Heart left ventricle (tissue), 13 donors: ENCODE measurements around the gene CSNK1D.
A peak's percentile ranks its signal among the peaks of the same experiment; 100 is the strongest.

Source experiments
- POLR2A ChIP-seq, 2 donors: fragments of 450-650 bp; IDR thresholded peaks; one replicate each; pipeline ENCODE4 v1.6.1; 2017; ENCODE audit warnings: antibody characterized with exemption in 2 of 2, mild to moderate bottlenecking in 2 of 2, moderate library complexity in 2 of 2
- TF ChIP-seq, protein P1 (sequence below), 12 donors: fragments of 200-600 bp; sonication (generic) in 4 of 12; IDR thresholded peaks; one replicate each; pipeline versions ENCODE4 v1.5.0 to v1.8.0; 2018 to 2022; ENCODE audit warnings: antibody characterized with exemption in 12 of 12, mild to moderate bottlenecking in 5 of 12
- donor health status: ischemic (EF 13 %, LVEDD 7.1; RV severe dilation, severe dysfunction).
- donor health status: DM: no; HTN: yes; CAD: no.
- donor health status: DM: no; HTN: no; CAD: no.
- donor health status: ischemic (EF 25% LVEDD 6.9; RV normal size, moderate dysfunction).
- donor health status: ischemic (EF 25% LVEDD 5.7; RV mildly dilated, moderate dysfunction).
- donor health status: ischemic (EF 35%, LVEDD 5.7; RV mildly dilated, moderate dysfunction).
- donor health status: nonischemic (EF 11% LVEDD 7.7; RV severe dilation, severe dysfunction).
- donor health status: DM: yes; HTN: yes; CAD: no.
- donor health status: PGD.
- donor health status: ischemic (EF 29% LVEDD 5.4; RV normal size, mild dysfunction).
- donor health status: nonischemic (EF 23%, LVEDD 6.1; RV moderate dilation, normal function).

GRCh38 chr17:82300707-82301270 is 27.3 kb upstream of the CSNK1D start:
- TF ChIP-seq, protein P1, sequence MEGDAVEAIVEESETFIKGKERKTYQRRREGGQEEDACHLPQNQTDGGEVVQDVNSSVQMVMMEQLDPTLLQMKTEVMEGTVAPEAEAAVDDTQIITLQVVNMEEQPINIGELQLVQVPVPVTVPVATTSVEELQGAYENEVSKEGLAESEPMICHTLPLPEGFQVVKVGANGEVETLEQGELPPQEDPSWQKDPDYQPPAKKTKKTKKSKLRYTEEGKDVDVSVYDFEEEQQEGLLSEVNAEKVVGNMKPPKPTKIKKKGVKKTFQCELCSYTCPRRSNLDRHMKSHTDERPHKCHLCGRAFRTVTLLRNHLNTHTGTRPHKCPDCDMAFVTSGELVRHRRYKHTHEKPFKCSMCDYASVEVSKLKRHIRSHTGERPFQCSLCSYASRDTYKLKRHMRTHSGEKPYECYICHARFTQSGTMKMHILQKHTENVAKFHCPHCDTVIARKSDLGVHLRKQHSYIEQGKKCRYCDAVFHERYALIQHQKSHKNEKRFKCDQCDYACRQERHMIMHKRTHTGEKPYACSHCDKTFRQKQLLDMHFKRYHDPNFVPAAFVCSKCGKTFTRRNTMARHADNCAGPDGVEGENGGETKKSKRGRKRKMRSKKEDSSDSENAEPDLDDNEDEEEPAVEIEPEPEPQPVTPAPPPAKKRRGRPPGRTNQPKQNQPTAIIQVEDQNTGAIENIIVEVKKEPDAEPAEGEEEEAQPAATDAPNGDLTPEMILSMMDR (IDR thresholded peaks at IDR 0.05) = peak; percentile 53 to 80 (median 68)
- TF ChIP-seq POLR2A (IDR thresholded peaks at IDR 0.05) = no peak
